ENCODE results near the gene SGSM2.

DNA sequence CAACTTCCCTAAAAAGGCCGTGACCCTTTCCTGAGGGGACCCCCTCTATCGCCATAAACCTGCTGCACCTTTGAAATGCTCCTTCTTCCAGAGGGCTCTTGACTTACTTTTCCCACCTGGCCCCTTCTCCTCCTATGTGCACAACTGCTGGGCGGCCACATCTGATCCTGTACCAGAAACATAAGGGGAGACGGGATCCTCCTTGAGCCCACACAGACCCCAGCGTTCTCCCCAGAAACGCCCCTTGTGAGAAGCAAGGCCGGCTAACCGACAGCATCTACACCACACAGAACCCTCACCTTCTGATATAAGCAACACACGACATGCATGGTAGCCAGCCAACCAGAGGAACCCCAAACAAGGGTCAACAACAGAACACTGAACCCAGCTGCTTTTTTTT is 77.8 kb downstream of the SGSM2 start:
- TF ChIP-seq EZH2 (IDR thresholded peaks at IDR 0.05; ENCODE audit: borderline replicate concordance, insufficient read depth, low read depth, low read length, poor library complexity, severe bottlenecking): no peak
- TF ChIP-seq, protein P1, sequence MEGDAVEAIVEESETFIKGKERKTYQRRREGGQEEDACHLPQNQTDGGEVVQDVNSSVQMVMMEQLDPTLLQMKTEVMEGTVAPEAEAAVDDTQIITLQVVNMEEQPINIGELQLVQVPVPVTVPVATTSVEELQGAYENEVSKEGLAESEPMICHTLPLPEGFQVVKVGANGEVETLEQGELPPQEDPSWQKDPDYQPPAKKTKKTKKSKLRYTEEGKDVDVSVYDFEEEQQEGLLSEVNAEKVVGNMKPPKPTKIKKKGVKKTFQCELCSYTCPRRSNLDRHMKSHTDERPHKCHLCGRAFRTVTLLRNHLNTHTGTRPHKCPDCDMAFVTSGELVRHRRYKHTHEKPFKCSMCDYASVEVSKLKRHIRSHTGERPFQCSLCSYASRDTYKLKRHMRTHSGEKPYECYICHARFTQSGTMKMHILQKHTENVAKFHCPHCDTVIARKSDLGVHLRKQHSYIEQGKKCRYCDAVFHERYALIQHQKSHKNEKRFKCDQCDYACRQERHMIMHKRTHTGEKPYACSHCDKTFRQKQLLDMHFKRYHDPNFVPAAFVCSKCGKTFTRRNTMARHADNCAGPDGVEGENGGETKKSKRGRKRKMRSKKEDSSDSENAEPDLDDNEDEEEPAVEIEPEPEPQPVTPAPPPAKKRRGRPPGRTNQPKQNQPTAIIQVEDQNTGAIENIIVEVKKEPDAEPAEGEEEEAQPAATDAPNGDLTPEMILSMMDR (IDR thresholded peaks at IDR 0.05): no peak
